ENCODE measurements around the gene EHMT1.

The EHMT1 gene

DNA sequence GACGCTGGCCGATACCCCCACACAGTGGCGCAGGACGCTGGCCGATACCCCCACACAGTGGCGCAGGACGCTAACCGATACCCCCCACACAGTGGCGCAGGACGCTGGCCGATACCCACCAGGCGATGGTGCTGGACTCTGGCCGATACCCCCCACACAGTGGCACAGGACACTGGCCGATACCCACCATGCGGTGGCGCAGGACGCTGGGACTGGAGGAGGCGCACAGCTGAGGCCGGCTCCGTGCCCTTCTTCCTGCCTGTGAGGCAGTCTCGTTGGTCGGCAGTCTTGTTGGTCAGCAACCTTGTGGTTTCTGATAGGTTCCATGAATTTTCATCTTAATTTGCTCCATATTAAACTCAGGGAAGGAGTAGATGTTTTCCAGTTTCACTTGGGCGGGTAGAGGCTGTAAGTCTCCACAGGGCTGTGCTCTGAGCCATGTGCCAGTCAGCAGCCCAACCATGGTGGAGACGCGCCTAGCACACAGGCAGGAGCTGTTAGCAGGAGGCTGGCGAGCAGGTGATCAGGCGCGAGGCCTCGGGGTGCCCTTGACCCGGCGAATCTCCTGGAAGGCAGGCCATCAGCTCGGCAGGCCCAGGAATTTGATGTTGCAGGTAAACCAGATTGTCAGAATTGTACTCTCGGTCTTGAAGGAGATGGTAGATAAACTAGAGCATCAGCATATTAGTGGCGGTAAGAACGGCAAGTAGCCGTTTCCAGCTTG lies 75.6 kb downstream of the EHMT1 start:
- no peaks in the 10 kb centered on the region for H3K36me3 ChIP-seq (ENCODE audit: control insufficient read depth, insufficient read depth, low read length)
- no peaks in the 10 kb centered on the region for H3K4me1 ChIP-seq (ENCODE audit: control insufficient read depth, low read depth, low read length)
- no peak overlapping the region for H3K4me3 ChIP-seq (ENCODE audit: low read length)
- no peak overlapping the region for H3K4ac ChIP-seq (ENCODE audit: low read depth, low read length)
- H2BK5ac ChIP-seq (ENCODE audit: low read length) = no peak overlapping the region
- no peak for DNase-seq
- no peak overlapping the region for H3K18ac ChIP-seq (ENCODE audit: low read length)
- H2BK120ac ChIP-seq (ENCODE audit: low read depth, low read length) = no peak overlapping the region
- peak overlapping the region; percentile 25 for H3K56ac ChIP-seq (ENCODE audit: low read length)
- no peak overlapping the region for H3K4me2 ChIP-seq (ENCODE audit: low read length)
- peaks cover 33% of the 10 kb centered on the region for H3K79me1 ChIP-seq (ENCODE audit: low read length)
- H3K9ac ChIP-seq (ENCODE audit: low read length) = no peak overlapping the region
- H2AK5ac ChIP-seq (ENCODE audit: low read length) = no peak overlapping the region
- no CpG with 5 or more reads among the region's 36 CpGs for WGBS (ENCODE audit: extremely low coverage, insufficient coverage, low lambda C conversion rate)
- H4K8ac ChIP-seq (ENCODE audit: low read depth, low read length) = no peak overlapping the region
- H2BK15ac ChIP-seq (replicated peaks; ENCODE audit: low read depth) = no peak overlapping the region
- no peak overlapping the region for H3K27ac ChIP-seq (ENCODE audit: low read depth, low read length)
- H4K5ac ChIP-seq (ENCODE audit: low read length) = no peak overlapping the region
- H3K79me2 ChIP-seq (ENCODE audit: control insufficient read depth, insufficient read depth, low read length) = peaks cover 65% of the 10 kb centered on the region
- H3K27me3 ChIP-seq (ENCODE audit: insufficient read depth, low read length, poor library complexity) = no peaks in the 10 kb centered on the region
- H3K23ac ChIP-seq (ENCODE audit: low read length) = no peak overlapping the region

DNA sequence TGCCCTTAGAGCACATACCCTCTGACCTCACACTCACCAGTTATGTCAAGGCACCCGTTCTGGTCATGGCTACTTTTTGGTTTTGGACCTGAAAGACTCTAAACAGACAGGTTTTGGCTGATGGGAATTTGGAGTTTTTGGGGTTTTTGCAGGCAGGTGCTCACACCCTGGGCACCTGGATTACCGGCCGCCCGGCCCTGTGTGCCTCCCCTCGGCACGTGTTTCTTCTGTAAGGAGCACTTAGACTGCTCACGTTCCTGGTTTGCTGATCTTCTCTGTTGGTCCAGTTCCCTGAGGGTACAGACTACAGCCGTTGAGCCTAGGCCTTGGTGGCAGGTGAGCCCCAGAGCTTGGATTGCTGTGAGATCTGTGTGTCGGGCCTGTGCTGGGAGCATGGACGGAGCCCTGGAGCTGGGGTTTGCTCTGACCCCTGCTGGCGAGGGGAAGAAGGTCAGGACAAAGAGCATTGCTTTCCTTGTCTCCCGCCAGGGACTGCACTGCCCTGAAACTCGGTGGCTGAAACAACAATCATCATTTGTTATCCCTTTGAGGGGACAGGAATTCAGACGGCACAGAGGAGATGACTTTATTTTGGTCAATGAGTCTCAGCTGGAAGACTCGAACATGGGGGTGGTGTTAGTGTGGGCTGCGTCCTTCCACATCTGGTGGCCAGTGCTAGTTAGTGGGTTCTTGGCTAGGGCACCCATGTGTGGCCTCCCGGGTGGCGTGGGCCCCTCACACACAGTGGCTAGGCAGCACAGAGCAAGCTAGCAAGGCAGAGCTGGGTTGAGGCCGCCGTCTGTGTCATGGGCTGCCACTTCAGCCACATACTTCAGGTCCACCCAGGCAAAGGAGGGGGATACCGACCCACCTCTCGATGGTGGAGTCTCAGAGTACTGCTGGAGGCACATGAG lies 76.4 kb downstream of the EHMT1 start:
- H3K27me3 ChIP-seq (ENCODE audit: insufficient read depth, low read length, poor library complexity) = no peaks in the 10 kb centered on the region
- H3K27ac ChIP-seq (ENCODE audit: low read depth, low read length) = no peak overlapping the region
- peaks cover 34% of the 10 kb centered on the region for H3K79me1 ChIP-seq (ENCODE audit: low read length)
- H3K79me2 ChIP-seq (ENCODE audit: control insufficient read depth, insufficient read depth, low read length) = peaks cover 63% of the 10 kb centered on the region
- no peak overlapping the region for H4K8ac ChIP-seq (ENCODE audit: low read depth, low read length)
- no peak overlapping the region for H3K4me3 ChIP-seq (ENCODE audit: low read length)
- H2BK5ac ChIP-seq (ENCODE audit: low read length) = no peak overlapping the region
- H3K4me2 ChIP-seq (ENCODE audit: low read length) = no peak overlapping the region
- H3K23ac ChIP-seq (ENCODE audit: low read length) = no peak overlapping the region
- H3K18ac ChIP-seq (ENCODE audit: low read length) = no peak overlapping the region
- no peak overlapping the region for H2BK120ac ChIP-seq (ENCODE audit: low read depth, low read length)
- no peak overlapping the region for H2BK15ac ChIP-seq (replicated peaks; ENCODE audit: low read depth)
- H3K4me1 ChIP-seq (ENCODE audit: control insufficient read depth, low read depth, low read length) = no peaks in the 10 kb centered on the region
- peak; percentile 89 for DNase-seq
- no peak overlapping the region for H3K4ac ChIP-seq (ENCODE audit: low read depth, low read length)
- no CpG with 5 or more reads among the region's 22 CpGs for WGBS (ENCODE audit: extremely low coverage, insufficient coverage, low lambda C conversion rate)
- H4K5ac ChIP-seq (ENCODE audit: low read length) = no peak overlapping the region
- peak overlapping the region; percentile 62 for H3K56ac ChIP-seq (ENCODE audit: low read length)
- H3K36me3 ChIP-seq (ENCODE audit: control insufficient read depth, insufficient read depth, low read length) = no peaks in the 10 kb centered on the region
- peak overlapping the region; percentile 24 for H3K9ac ChIP-seq (ENCODE audit: low read length)
- H2AK5ac ChIP-seq (ENCODE audit: low read length) = no peak overlapping the region

DNA sequence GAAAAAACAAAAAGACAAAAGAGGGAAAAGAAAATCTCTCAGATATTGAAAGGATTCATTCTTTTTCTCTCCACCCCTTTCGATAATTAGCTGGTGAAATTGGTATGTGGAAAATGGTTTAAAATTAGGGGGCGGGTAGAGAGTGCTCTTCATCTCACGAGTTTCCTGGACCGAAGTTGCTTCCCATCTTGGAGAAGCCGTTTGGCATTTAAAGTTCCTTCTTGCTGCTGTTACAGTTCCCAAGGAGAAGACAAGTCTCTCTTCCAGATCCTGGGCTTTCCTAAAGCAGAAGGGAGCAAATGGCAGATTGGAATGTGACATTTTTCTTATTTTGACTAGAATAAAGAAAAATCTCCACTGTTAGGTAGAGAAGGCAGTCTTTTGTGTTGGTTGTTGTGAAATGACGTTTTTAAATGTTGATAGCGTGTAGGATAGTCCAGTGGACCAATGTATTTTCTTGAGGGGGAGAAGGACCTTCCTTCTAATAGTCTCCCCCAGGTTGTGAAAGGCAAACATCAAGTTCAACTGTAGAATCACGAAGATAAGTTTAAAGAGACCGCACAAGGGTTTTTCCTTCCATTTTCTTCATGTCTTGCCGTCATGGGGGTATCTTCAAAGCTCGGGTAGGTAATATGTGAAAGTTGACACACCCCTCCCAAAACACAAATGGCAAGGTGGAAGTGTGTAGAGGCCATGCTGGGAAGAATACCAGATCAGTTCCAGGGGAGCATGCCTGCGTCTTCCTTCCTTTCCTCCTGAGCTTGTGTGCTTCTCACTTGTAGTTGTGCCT lies 77.5 kb downstream of the EHMT1 start:
- no peak overlapping the region for H2BK120ac ChIP-seq (ENCODE audit: low read depth, low read length)
- H3K18ac ChIP-seq (ENCODE audit: low read length) = no peak overlapping the region
- H3K27me3 ChIP-seq (ENCODE audit: insufficient read depth, low read length, poor library complexity) = no peaks in the 10 kb centered on the region
- H3K4me1 ChIP-seq (ENCODE audit: control insufficient read depth, low read depth, low read length) = no peaks in the 10 kb centered on the region
- no peak overlapping the region for H4K8ac ChIP-seq (ENCODE audit: low read depth, low read length)
- 100% methylated on average over 2 of the region's 12 CpGs for WGBS (ENCODE audit: extremely low coverage, insufficient coverage, low lambda C conversion rate)
- H3K79me1 ChIP-seq (ENCODE audit: low read length) = peaks cover 37% of the 10 kb centered on the region
- no peak overlapping the region for H2AK5ac ChIP-seq (ENCODE audit: low read length)
- H3K9ac ChIP-seq (ENCODE audit: low read length) = no peak overlapping the region
- H3K4me3 ChIP-seq (ENCODE audit: low read length) = no peak overlapping the region
- no peak for DNase-seq
- H4K5ac ChIP-seq (ENCODE audit: low read length) = no peak overlapping the region
- no peak overlapping the region for H2BK5ac ChIP-seq (ENCODE audit: low read length)
- no peaks in the 10 kb centered on the region for H3K36me3 ChIP-seq (ENCODE audit: control insufficient read depth, insufficient read depth, low read length)
- H3K23ac ChIP-seq (ENCODE audit: low read length) = no peak overlapping the region
- peaks cover 64% of the 10 kb centered on the region for H3K79me2 ChIP-seq (ENCODE audit: control insufficient read depth, insufficient read depth, low read length)
- no peak overlapping the region for H3K56ac ChIP-seq (ENCODE audit: low read length)
- H2BK15ac ChIP-seq (replicated peaks; ENCODE audit: low read depth) = no peak overlapping the region
- no peak overlapping the region for H3K27ac ChIP-seq (ENCODE audit: low read depth, low read length)
- no peak overlapping the region for H3K4ac ChIP-seq (ENCODE audit: low read depth, low read length)
- no peak overlapping the region for H3K4me2 ChIP-seq (ENCODE audit: low read length)

DNA sequence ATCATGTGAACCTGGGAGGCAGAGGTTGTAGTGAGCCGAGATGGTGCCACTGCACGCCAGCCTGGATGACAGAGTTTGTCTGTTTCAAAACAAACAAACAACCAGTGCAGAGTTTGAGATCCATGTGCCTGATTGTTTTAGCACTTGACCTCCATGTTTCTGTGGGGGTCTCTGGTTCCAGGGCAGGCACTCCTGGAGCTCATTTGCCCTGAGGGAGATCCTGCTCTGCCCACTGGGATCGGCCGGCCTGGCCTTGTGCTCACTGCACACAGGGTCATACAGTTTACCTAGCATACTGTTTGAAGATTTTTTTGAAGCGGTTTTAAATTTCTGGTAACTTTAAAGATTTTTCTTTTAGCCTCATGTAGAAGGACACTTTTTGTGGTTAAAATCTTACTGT lies 78.4 kb downstream of the EHMT1 start:
- H3K79me1 ChIP-seq (ENCODE audit: low read length) = peaks cover 33% of the 10 kb centered on the region
- H3K18ac ChIP-seq (ENCODE audit: low read length) = no peak overlapping the region
- DNase-seq = no peak
- no peak overlapping the region for H3K56ac ChIP-seq (ENCODE audit: low read length)
- H3K9ac ChIP-seq (ENCODE audit: low read length) = no peak overlapping the region
- no peaks in the 10 kb centered on the region for H3K27me3 ChIP-seq (ENCODE audit: insufficient read depth, low read length, poor library complexity)
- no peaks in the 10 kb centered on the region for H3K36me3 ChIP-seq (ENCODE audit: control insufficient read depth, insufficient read depth, low read length)
- no peak overlapping the region for H2BK120ac ChIP-seq (ENCODE audit: low read depth, low read length)
- WGBS (ENCODE audit: extremely low coverage, insufficient coverage, low lambda C conversion rate) = no CpG with 5 or more reads among the region's 5 CpGs
- H4K8ac ChIP-seq (ENCODE audit: low read depth, low read length) = no peak overlapping the region
- H2BK15ac ChIP-seq (replicated peaks; ENCODE audit: low read depth) = no peak overlapping the region
- H3K23ac ChIP-seq (ENCODE audit: low read length) = no peak overlapping the region
- no peaks in the 10 kb centered on the region for H3K4me1 ChIP-seq (ENCODE audit: control insufficient read depth, low read depth, low read length)
- no peak overlapping the region for H3K4ac ChIP-seq (ENCODE audit: low read depth, low read length)
- H3K4me2 ChIP-seq (ENCODE audit: low read length) = no peak overlapping the region
- no peak overlapping the region for H3K4me3 ChIP-seq (ENCODE audit: low read length)
- no peak overlapping the region for H3K27ac ChIP-seq (ENCODE audit: low read depth, low read length)
- no peak overlapping the region for H2BK5ac ChIP-seq (ENCODE audit: low read length)
- no peak overlapping the region for H4K5ac ChIP-seq (ENCODE audit: low read length)
- no peak overlapping the region for H2AK5ac ChIP-seq (ENCODE audit: low read length)
- peaks cover 58% of the 10 kb centered on the region for H3K79me2 ChIP-seq (ENCODE audit: control insufficient read depth, insufficient read depth, low read length)

DNA sequence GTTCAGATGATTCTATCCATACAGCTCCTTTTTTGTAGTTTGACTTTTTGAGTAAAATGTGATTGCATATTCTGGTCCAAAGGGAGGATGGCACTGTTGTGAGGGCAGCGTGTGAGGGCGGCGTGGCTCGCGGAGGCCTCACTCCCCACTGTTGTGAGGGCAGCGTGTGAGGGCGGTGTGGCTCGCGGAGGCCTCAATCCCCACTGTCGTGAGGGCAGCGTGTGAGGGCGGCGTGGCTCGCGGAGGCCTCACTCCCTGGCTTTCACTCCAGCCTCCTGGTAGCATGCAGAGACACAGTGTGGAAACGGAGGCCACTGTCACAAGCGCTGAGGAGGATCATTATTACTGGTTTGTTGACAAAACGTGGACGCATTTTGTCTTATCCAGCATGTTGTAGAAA lies 79.0 kb downstream of the EHMT1 start:
- no CpG with 5 or more reads among the region's 19 CpGs for WGBS (ENCODE audit: extremely low coverage, insufficient coverage, low lambda C conversion rate)
- Histone ChIP-seq H3K79me1 (ENCODE audit: low read length) (peaks cover 31% of the 10 kb centered on the region), H3K27me3 (ENCODE audit: insufficient read depth, low read length, poor library complexity) (no peaks in the 10 kb centered on the region), H2BK120ac (ENCODE audit: low read depth, low read length) (no peak overlapping the region), H4K5ac (ENCODE audit: low read length) (no peak overlapping the region), H2BK5ac (ENCODE audit: low read length) (no peak overlapping the region), H2BK15ac (replicated peaks; ENCODE audit: low read depth) (no peak overlapping the region), H3K36me3 (ENCODE audit: control insufficient read depth, insufficient read depth, low read length) (no peaks in the 10 kb centered on the region), H3K4me3 (ENCODE audit: low read length) (no peak overlapping the region), H3K23ac (ENCODE audit: low read length) (no peak overlapping the region), H3K79me2 (ENCODE audit: control insufficient read depth, insufficient read depth, low read length) (peaks cover 59% of the 10 kb centered on the region), H4K8ac (ENCODE audit: low read depth, low read length) (no peak overlapping the region), H3K56ac (ENCODE audit: low read length) (peak overlapping the region; percentile 27), H3K4me1 (ENCODE audit: control insufficient read depth, low read depth, low read length) (no peaks in the 10 kb centered on the region), H3K27ac (ENCODE audit: low read depth, low read length) (no peak overlapping the region), H3K4me2 (ENCODE audit: low read length) (no peak overlapping the region), H3K4ac (ENCODE audit: low read depth, low read length) (no peak overlapping the region), H3K18ac (ENCODE audit: low read length) (no peak overlapping the region), H2AK5ac (ENCODE audit: low read length) (no peak overlapping the region), H3K9ac (ENCODE audit: low read length) (no peak overlapping the region)
- DNase-seq = no peak

Measured in mesendoderm (in vitro differentiated cells).